HepG2 (cell line): Measurements from ENCODE around the gene SQSTM1. TPM values are rescaled to one million over a fixed set of nuclear protein-coding genes. Genes with fewer than 3 reads are reported as not detected.
A peak's percentile ranks its signal among the peaks of the same experiment; 100 is the strongest.

ENCODE experiments used
- AGO1 ChIP-seq: fragments of 200-400 bp; formaldehyde crosslinking; IDR thresholded peaks from 2 replicates; pipeline ENCODE4 v1.6.1; 2017; ENCODE audit warnings: mild to moderate bottlenecking, low read depth, low read length, moderate library complexity; ENCODE audit not compliant: poor library complexity, severe bottlenecking
- AHR ChIP-seq: IDR thresholded peaks from 2 replicates; pipeline ENCODE4 v1.6.1; 2018; ENCODE audit warnings: missing genetic modification reagents, missing compliant biosample characterization
- KDM2A ChIP-seq: sonication (generic); formaldehyde crosslinking; IDR thresholded peaks from 2 replicates; pipeline ENCODE4 v1.4.0; 2020; ENCODE audit warnings: low read depth, missing genetic modification reagents, borderline replicate concordance
- POGZ ChIP-seq: sonication (generic); formaldehyde crosslinking; IDR thresholded peaks from 2 replicates; pipeline ENCODE4 v1.4.0; 2020; ENCODE audit warnings: mild to moderate bottlenecking, missing genetic modification reagents
- RFX1 ChIP-seq: fragments of 450-650 bp; IDR thresholded peaks from 2 replicates; pipeline ENCODE4 v1.6.1; 2017
- ZBTB21 ChIP-seq: sonication (generic); formaldehyde crosslinking; IDR thresholded peaks from 2 replicates; pipeline ENCODE4 v1.4.0; 2020; ENCODE audit warnings: missing genetic modification reagents
- ZBTB7B ChIP-seq: sonication (generic); formaldehyde crosslinking; IDR thresholded peaks from 2 replicates; pipeline ENCODE4 v1.4.0; 2020; ENCODE audit warnings: missing genetic modification reagents
- ZNF382 ChIP-seq: sonication (generic); formaldehyde crosslinking; IDR thresholded peaks from 2 replicates; pipeline ENCODE4 v1.5.0; 2020; ENCODE audit warnings: missing genetic modification reagents, mild to moderate bottlenecking, borderline replicate concordance
- ZNF431 ChIP-seq: sonication (generic); formaldehyde crosslinking; IDR thresholded peaks from 2 replicates; pipeline ENCODE4 v1.9.0; 2022; ENCODE audit warnings: missing genetic modification reagents, low read depth, mild to moderate bottlenecking, borderline replicate concordance
- ZNF446 ChIP-seq: sonication (generic); formaldehyde crosslinking; IDR thresholded peaks from 2 replicates; pipeline ENCODE4 v1.5.0; 2020; ENCODE audit warnings: mild to moderate bottlenecking, missing genetic modification reagents
- ZNF891 ChIP-seq: sonication (generic); formaldehyde crosslinking; IDR thresholded peaks from 2 replicates; pipeline ENCODE4 v1.5.0; 2020; ENCODE audit warnings: mild to moderate bottlenecking, missing genetic modification reagents
- polyA plus RNA-seq, 8 experiments: library from polyadenylated mRNA; depleted of rRNA in 3 of 8; stranded (reverse) in 7 of 8; unstranded in 1 of 8; fragments of >200 nt; fragmentation: Illumina TruSeq in 4 of 8; extraction: Trizol in 4 of 8; gene quantifications; 2 replicates each; pipeline versions ENCODE4 v1.2.1 to v1.2.3, GENCODE V29; 2011 to 2016; ENCODE audit warnings: low read depth in 4 of 8, missing spikeins in 1 of 8, mixed read lengths in 1 of 8; ENCODE audit not compliant: insufficient read depth in 1 of 8
- total RNA-seq, 5 experiments: library from RNA; depleted of rRNA; stranded (reverse); fragments of >200 nt; fragmentation: Illumina TruSeq; extraction: Trizol; gene quantifications; 2 replicates each; pipeline ENCODE4 v1.2.3, GENCODE V29; 2016; ENCODE audit warnings: low read depth in 1 of 5
- TF ChIP-seq, protein P1 (sequence below), 2 experiments: sonication (generic) in 1 of 2; formaldehyde crosslinking in 1 of 2; IDR thresholded peaks; 2 replicates each; pipeline versions ENCODE4 v1.6.1 to v1.9.0; 2014 to 2022; ENCODE audit warnings: antibody characterized with exemption in 1 of 2, borderline replicate concordance in 1 of 2, inconsistent platforms in 1 of 2, low read depth in 1 of 2, missing genetic modification reagents in 1 of 2
- TF ChIP-seq, protein P2 (sequence below): sonication (generic); formaldehyde crosslinking; IDR thresholded peaks from 2 replicates; pipeline ENCODE4 v1.9.0; 2022; ENCODE audit warnings: missing genetic modification reagents, mild to moderate bottlenecking, borderline replicate concordance
- TF ChIP-seq, protein P3 (sequence below): sonication (generic); formaldehyde crosslinking; IDR thresholded peaks from 2 replicates; pipeline ENCODE4; 2020; ENCODE audit warnings: missing genetic modification reagents, mild to moderate bottlenecking, borderline replicate concordance
- TF ChIP-seq, protein P4 (sequence below): fragments of 450-650 bp; IDR thresholded peaks from 2 replicates; pipeline ENCODE4 v1.6.1; 2017; ENCODE audit warnings: mild to moderate bottlenecking

SQSTM1 gene
- total and polyA plus RNA-seq, 2 of the 13 experiments (the other 11 are each of a cell fraction or from before 2014, with no cell fraction given): 90.9 to 160 TPM

DNA sequence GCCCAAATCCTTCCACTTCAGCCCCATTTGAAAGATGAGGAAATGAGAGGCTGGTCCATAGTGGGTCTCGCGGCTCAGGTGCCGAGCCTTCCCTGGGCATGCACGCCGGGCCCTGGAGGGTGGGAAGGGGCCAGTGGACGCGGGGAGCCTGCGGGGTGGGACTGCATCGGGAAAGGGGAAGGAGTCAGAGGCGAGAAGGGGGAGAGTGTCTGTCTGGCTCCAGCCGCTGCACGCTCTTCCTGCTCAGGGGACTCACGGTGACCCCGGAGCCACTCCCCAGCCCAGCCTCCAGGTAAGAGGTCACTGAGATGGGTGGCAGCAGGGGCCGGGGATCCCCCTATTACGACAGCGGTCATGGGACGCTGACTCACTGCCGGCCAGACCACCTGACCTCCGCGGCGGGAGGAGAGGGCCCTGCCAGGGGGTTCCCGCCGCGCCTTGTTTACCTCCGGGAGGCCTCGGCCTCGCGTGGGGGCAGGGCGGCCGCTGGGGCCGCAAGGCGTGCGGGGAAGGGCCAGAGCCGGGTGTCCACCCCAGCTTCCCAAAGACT lies 1.9 kb upstream of the SQSTM1 start (continued):
- TF ChIP-seq, protein P1, sequence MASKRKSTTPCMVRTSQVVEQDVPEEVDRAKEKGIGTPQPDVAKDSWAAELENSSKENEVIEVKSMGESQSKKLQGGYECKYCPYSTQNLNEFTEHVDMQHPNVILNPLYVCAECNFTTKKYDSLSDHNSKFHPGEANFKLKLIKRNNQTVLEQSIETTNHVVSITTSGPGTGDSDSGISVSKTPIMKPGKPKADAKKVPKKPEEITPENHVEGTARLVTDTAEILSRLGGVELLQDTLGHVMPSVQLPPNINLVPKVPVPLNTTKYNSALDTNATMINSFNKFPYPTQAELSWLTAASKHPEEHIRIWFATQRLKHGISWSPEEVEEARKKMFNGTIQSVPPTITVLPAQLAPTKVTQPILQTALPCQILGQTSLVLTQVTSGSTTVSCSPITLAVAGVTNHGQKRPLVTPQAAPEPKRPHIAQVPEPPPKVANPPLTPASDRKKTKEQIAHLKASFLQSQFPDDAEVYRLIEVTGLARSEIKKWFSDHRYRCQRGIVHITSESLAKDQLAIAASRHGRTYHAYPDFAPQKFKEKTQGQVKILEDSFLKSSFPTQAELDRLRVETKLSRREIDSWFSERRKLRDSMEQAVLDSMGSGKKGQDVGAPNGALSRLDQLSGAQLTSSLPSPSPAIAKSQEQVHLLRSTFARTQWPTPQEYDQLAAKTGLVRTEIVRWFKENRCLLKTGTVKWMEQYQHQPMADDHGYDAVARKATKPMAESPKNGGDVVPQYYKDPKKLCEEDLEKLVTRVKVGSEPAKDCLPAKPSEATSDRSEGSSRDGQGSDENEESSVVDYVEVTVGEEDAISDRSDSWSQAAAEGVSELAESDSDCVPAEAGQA (IDR thresholded peaks at IDR 0.05; ENCODE audit: low read depth): no peak
- TF ChIP-seq, protein P1 (CRISPR knock-in tag; IDR thresholded peaks at IDR 0.05; ENCODE audit: borderline replicate concordance): no peak
- TF ChIP-seq ZBTB21 (CRISPR knock-in tag): peak; percentile 75
- TF ChIP-seq, protein P2, sequence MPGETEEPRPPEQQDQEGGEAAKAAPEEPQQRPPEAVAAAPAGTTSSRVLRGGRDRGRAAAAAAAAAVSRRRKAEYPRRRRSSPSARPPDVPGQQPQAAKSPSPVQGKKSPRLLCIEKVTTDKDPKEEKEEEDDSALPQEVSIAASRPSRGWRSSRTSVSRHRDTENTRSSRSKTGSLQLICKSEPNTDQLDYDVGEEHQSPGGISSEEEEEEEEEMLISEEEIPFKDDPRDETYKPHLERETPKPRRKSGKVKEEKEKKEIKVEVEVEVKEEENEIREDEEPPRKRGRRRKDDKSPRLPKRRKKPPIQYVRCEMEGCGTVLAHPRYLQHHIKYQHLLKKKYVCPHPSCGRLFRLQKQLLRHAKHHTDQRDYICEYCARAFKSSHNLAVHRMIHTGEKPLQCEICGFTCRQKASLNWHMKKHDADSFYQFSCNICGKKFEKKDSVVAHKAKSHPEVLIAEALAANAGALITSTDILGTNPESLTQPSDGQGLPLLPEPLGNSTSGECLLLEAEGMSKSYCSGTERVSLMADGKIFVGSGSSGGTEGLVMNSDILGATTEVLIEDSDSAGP (CRISPR knock-in tag): peak; percentile 87; the same call in 1 of the 2 replicates
- peak; percentile 75 for TF ChIP-seq ZNF891 (CRISPR knock-in tag)
- TF ChIP-seq, protein P3, sequence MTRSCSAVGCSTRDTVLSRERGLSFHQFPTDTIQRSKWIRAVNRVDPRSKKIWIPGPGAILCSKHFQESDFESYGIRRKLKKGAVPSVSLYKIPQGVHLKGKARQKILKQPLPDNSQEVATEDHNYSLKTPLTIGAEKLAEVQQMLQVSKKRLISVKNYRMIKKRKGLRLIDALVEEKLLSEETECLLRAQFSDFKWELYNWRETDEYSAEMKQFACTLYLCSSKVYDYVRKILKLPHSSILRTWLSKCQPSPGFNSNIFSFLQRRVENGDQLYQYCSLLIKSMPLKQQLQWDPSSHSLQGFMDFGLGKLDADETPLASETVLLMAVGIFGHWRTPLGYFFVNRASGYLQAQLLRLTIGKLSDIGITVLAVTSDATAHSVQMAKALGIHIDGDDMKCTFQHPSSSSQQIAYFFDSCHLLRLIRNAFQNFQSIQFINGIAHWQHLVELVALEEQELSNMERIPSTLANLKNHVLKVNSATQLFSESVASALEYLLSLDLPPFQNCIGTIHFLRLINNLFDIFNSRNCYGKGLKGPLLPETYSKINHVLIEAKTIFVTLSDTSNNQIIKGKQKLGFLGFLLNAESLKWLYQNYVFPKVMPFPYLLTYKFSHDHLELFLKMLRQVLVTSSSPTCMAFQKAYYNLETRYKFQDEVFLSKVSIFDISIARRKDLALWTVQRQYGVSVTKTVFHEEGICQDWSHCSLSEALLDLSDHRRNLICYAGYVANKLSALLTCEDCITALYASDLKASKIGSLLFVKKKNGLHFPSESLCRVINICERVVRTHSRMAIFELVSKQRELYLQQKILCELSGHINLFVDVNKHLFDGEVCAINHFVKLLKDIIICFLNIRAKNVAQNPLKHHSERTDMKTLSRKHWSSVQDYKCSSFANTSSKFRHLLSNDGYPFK (CRISPR knock-in tag): no peak
- TF ChIP-seq POGZ (CRISPR knock-in tag): no peak
- TF ChIP-seq AGO1: peak; percentile 72
- peak; percentile 78 for TF ChIP-seq ZNF431 (CRISPR knock-in tag)
- peak; percentile 97 for TF ChIP-seq KDM2A (CRISPR knock-in tag)
- TF ChIP-seq ZBTB7B: 0 out of 2 replicates have a peak, but pooled peaks have one; percentile 83
- TF ChIP-seq ZNF446: peak; percentile 25; the same call in 1 of the 2 replicates
- TF ChIP-seq RFX1: no peak
- TF ChIP-seq ZNF382 (CRISPR knock-in tag): no peak
- 0 out of 2 replicates have a peak, but pooled peaks have one; percentile 34 for TF ChIP-seq AHR (CRISPR knock-in tag)
- TF ChIP-seq, protein P4, sequence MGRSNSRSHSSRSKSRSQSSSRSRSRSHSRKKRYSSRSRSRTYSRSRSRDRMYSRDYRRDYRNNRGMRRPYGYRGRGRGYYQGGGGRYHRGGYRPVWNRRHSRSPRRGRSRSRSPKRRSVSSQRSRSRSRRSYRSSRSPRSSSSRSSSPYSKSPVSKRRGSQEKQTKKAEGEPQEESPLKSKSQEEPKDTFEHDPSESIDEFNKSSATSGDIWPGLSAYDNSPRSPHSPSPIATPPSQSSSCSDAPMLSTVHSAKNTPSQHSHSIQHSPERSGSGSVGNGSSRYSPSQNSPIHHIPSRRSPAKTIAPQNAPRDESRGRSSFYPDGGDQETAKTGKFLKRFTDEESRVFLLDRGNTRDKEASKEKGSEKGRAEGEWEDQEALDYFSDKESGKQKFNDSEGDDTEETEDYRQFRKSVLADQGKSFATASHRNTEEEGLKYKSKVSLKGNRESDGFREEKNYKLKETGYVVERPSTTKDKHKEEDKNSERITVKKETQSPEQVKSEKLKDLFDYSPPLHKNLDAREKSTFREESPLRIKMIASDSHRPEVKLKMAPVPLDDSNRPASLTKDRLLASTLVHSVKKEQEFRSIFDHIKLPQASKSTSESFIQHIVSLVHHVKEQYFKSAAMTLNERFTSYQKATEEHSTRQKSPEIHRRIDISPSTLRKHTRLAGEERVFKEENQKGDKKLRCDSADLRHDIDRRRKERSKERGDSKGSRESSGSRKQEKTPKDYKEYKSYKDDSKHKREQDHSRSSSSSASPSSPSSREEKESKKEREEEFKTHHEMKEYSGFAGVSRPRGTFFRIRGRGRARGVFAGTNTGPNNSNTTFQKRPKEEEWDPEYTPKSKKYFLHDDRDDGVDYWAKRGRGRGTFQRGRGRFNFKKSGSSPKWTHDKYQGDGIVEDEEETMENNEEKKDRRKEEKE: no peak
